Osteocyte (in vitro differentiated cells): ENCODE results near the gene DSTN. TPM values are rescaled to one million over a fixed set of nuclear protein-coding genes. Genes with fewer than 3 reads are reported as not detected.

Source experiments
- DNase-seq: peaks from one replicate; pipeline ENCODE4 v3.0.0; 2021; ENCODE audit warnings: mixed read lengths; ENCODE audit not compliant: unreplicated experiment; ENCODE audit errors: extremely low spot score
- H3K27ac Mint-ChIP-seq: one replicate; pipeline ENCODE4 v1.8.0; 2021; ENCODE audit warnings: mild to moderate bottlenecking, mixed read lengths; ENCODE audit not compliant: unreplicated experiment
- H3K27me3 Mint-ChIP-seq: one replicate; pipeline ENCODE4 v1.8.0; 2021; ENCODE audit warnings: mixed read lengths; ENCODE audit not compliant: unreplicated experiment
- H3K36me3 Mint-ChIP-seq: one replicate; pipeline ENCODE4 v1.8.0; 2021; ENCODE audit warnings: mixed read lengths; ENCODE audit not compliant: unreplicated experiment
- H3K4me1 Mint-ChIP-seq: one replicate; pipeline ENCODE4 v1.8.0; 2021; ENCODE audit warnings: mixed read lengths; ENCODE audit not compliant: unreplicated experiment
- H3K4me3 Mint-ChIP-seq: one replicate; pipeline ENCODE4 v1.8.0; 2021; ENCODE audit warnings: mild to moderate bottlenecking, moderate library complexity, mixed read lengths; ENCODE audit not compliant: unreplicated experiment
- H3K9me3 Mint-ChIP-seq: one replicate; pipeline ENCODE4 v1.8.0; 2021; ENCODE audit warnings: mixed read lengths; ENCODE audit not compliant: unreplicated experiment
- total RNA-seq: library from RNA; stranded (reverse); gene quantifications from 2 replicates; pipeline ENCODE4 v1.2.1, GENCODE V29; 2021
- TF ChIP-seq, protein P1 (sequence below): fragments of 200-600 bp; sonication (generic); IDR thresholded peaks from 2 replicates; pipeline ENCODE4 v1.5.0; 2021; ENCODE audit warnings: antibody characterized with exemption, mild to moderate bottlenecking, moderate library complexity

DSTN gene
- total RNA-seq, 1 donor from 2014 or later: 684 TPM

DNA sequence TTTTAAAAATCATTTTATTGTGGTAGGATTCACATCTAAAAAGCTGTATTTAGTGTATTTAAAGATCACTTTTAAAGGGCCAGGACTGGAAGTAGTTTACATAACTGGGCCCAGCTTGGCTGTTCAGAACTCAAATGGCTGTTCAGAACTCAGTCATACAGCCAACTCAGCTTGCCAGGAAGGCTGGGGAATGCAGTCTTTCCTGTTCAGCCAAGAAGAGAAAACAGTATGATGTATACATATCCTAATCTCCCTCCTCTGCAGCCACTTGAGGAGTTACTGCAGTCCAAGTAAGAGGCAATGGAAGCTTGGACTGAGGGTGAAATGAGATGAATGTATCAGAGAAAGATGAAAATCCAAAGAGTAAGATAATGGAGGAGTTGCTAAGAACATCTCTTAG lies 24.6 kb downstream of the DSTN start:
- H3K27ac Mint-ChIP-seq: peak overlapping the region; percentile 5
- no peak overlapping the region for H3K4me3 Mint-ChIP-seq
- TF ChIP-seq, protein P1, sequence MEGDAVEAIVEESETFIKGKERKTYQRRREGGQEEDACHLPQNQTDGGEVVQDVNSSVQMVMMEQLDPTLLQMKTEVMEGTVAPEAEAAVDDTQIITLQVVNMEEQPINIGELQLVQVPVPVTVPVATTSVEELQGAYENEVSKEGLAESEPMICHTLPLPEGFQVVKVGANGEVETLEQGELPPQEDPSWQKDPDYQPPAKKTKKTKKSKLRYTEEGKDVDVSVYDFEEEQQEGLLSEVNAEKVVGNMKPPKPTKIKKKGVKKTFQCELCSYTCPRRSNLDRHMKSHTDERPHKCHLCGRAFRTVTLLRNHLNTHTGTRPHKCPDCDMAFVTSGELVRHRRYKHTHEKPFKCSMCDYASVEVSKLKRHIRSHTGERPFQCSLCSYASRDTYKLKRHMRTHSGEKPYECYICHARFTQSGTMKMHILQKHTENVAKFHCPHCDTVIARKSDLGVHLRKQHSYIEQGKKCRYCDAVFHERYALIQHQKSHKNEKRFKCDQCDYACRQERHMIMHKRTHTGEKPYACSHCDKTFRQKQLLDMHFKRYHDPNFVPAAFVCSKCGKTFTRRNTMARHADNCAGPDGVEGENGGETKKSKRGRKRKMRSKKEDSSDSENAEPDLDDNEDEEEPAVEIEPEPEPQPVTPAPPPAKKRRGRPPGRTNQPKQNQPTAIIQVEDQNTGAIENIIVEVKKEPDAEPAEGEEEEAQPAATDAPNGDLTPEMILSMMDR: no peak
- peaks cover 25% of the 10 kb centered on the region for H3K36me3 Mint-ChIP-seq
- no peaks in the 10 kb centered on the region for H3K27me3 Mint-ChIP-seq
- DNase-seq: no peak
- H3K4me1 Mint-ChIP-seq: peaks cover 88% of the 10 kb centered on the region
- no peaks in the 10 kb centered on the region for H3K9me3 Mint-ChIP-seq

GRCh38 chr20:17595856-17596255 lies 26.0 kb downstream of the DSTN start:
- H3K4me1 Mint-ChIP-seq: peaks cover 80% of the 10 kb centered on the region
- no peaks in the 10 kb centered on the region for H3K9me3 Mint-ChIP-seq
- H3K36me3 Mint-ChIP-seq: peaks cover 29% of the 10 kb centered on the region
- no peak for DNase-seq
- TF ChIP-seq, protein P1: no peak
- H3K4me3 Mint-ChIP-seq: no peak overlapping the region
- H3K27me3 Mint-ChIP-seq: no peaks in the 10 kb centered on the region
- peak overlapping the region; percentile 72 for H3K27ac Mint-ChIP-seq

DNA sequence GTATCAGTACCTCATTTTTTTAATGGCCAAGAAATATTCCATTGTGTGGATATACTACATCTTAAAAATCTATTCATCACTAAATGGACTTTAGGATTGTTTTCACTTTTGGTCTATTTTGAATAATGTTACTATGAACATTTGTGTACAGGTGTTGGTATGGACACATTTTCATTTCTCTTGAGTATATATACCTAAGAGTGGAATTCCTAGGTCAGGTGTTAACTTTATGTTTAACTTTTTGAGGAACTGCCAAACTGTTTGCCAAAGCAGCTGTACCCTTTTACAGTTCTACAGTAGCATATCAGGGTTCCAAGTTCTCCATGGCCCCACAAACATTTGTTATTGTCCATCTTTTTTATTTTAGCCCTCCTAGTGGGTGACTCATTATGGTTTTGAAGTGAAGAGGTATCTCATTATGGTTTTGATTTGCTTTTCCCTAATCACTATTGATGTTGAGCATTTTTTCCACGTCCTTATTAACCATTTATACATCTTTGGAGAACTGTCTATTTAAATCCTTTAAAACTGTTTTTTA lies 28.2 kb downstream of the DSTN start:
- TF ChIP-seq, protein P1: no peak
- Mint-ChIP-seq H3K27me3 (no peaks in the 10 kb centered on the region), H3K36me3 (peaks cover 32% of the 10 kb centered on the region), H3K4me1 (peaks cover 74% of the 10 kb centered on the region), H3K9me3 (no peaks in the 10 kb centered on the region), H3K4me3 (no peak overlapping the region), H3K27ac (peak overlapping the region; percentile 11)
- DNase-seq: no peak

GRCh38 chr20:17601957-17602356 lies 32.1 kb downstream of the DSTN start:
- Mint-ChIP-seq H3K27ac (peak overlapping the region; percentile 58), H3K4me3 (no peak overlapping the region), H3K27me3 (no peaks in the 10 kb centered on the region), H3K4me1 (peaks cover 71% of the 10 kb centered on the region), H3K36me3 (peaks cover 34% of the 10 kb centered on the region), H3K9me3 (no peaks in the 10 kb centered on the region)
- TF ChIP-seq, protein P1: no peak
- no peak for DNase-seq

GRCh38 chr20:17602493-17602892 lies 32.6 kb downstream of the DSTN start:
- DNase-seq: no peak
- TF ChIP-seq, protein P1: no peak
- peaks cover 34% of the 10 kb centered on the region for H3K36me3 Mint-ChIP-seq
- H3K4me1 Mint-ChIP-seq: peaks cover 66% of the 10 kb centered on the region
- H3K27ac Mint-ChIP-seq: peak overlapping the region; percentile 31
- no peaks in the 10 kb centered on the region for H3K27me3 Mint-ChIP-seq
- no peaks in the 10 kb centered on the region for H3K9me3 Mint-ChIP-seq
- no peak overlapping the region for H3K4me3 Mint-ChIP-seq
